ENCODE measurements around the gene DAAM1.

The DAAM1 gene

GRCh38 chr14:59185676-59186075 is 2.8 kb upstream of the DAAM1 start:
- no peak overlapping the region for H3K4me3 ChIP-seq (ENCODE audit: low read length)
- DNase-seq (ENCODE audit: low read depth) = no peak
- no peak for TF ChIP-seq CTCF (IDR thresholded peaks at IDR 0.05; ENCODE audit: insufficient read depth, low read depth, low read length, missing control alignments)

GRCh38 chr14:59186306-59186705 is 2.2 kb upstream of the DAAM1 start:
- H3K4me3 ChIP-seq (ENCODE audit: low read length) = no peak overlapping the region

GRCh38 chr14:59187118-59187517 is 1.3 kb upstream of the DAAM1 start:
- no peak for DNase-seq (ENCODE audit: low read depth)
- H3K4me3 ChIP-seq (ENCODE audit: low read length) = no peak overlapping the region
- TF ChIP-seq CTCF (IDR thresholded peaks at IDR 0.05; ENCODE audit: insufficient read depth, low read depth, low read length, missing control alignments) = no peak

More at GRCh38 chr14:59186306-59186705, 2.2 kb upstream of the DAAM1 start:
- no peak for TF ChIP-seq CTCF (IDR thresholded peaks at IDR 0.05; ENCODE audit: insufficient read depth, low read depth, low read length, missing control alignments)
- no peak for DNase-seq (ENCODE audit: low read depth)

GRCh38 chr14:59187802-59188460 is 536 bp upstream of the DAAM1 start:
- TF ChIP-seq CTCF (IDR thresholded peaks at IDR 0.05; ENCODE audit: insufficient read depth, low read depth, low read length, missing control alignments) = no peak

GRCh38 chr14:59189091-59189785 is 771 bp downstream of the DAAM1 start:
- peak overlapping the region; percentile 84 for H3K4me3 ChIP-seq (ENCODE audit: low read length)
- no peak for TF ChIP-seq CTCF (IDR thresholded peaks at IDR 0.05; ENCODE audit: insufficient read depth, low read depth, low read length, missing control alignments)
- peak; percentile 45 for DNase-seq (ENCODE audit: low read depth)

More at GRCh38 chr14:59187802-59188460, 536 bp upstream of the DAAM1 start:
- DNase-seq (ENCODE audit: low read depth) = peak; percentile 19
- peak overlapping the region; percentile 84 for H3K4me3 ChIP-seq (ENCODE audit: low read length)

- DNase-seq (ENCODE audit: low read depth) = peak; percentile 86
- H3K4me3 ChIP-seq (ENCODE audit: low read length) = peak overlapping the region; percentile 84
- TF ChIP-seq CTCF (IDR thresholded peaks at IDR 0.05; ENCODE audit: insufficient read depth, low read depth, low read length, missing control alignments) = no peak
Measured at GRCh38 chr14:59189786-59190368, 1.4 kb downstream of the DAAM1 start.
